SW480 (cell line): ENCODE measurements around the gene GLB1L2.

ENCODE experiments used
- DNase-seq: peaks from one replicate; pipeline ENCODE4 v3.0.0-alpha.2; 2016; ENCODE audit warnings: low spot score

Gene GLB1L2

GRCh38 chr11:134367781-134368180, 36.0 kb downstream of the GLB1L2 start:
- DNase-seq, result no peak

DNA sequence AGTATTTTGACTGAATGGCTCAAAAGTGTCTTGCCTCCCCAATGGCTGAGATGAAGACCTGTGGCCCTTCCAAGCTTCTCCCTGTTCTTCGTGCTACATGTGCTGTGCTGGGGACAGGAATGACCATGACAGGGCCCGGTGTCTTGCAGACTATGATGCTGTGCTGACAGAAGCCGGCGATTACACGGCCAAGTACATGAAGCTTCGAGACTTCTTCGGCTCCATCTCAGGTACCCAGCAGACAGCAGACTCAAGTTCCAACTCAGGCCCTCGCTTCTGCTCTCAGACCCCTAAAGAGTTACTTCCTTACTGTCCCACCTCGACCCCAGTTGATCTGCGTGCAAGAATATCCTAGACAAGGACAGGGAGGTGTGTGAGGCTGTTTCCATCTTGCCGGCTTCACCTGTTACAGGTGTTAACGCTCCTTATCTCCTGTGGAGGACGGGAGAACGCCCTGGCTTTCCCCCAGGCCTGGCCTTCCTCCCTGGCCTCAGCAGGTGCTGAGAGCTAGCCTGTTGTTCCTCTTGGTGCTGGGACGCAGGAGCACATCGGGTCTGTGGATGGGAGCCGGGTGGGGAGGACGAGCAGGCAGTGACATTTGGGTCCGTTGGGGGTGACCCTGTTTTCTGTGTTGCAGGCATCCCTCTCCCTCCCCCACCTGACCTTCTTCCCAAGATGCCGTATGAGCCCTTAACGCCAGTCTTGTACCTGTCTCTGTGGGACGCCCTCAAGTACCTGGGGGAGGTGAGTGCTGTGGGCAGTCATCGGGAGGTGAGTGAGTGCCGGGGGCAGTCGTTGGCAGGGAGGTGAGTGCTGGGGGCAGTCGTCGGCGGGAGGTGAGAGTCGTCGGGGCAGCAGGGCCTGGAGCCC, 38.1 kb downstream of the GLB1L2 start:
- DNase-seq, result no peak

DNA sequence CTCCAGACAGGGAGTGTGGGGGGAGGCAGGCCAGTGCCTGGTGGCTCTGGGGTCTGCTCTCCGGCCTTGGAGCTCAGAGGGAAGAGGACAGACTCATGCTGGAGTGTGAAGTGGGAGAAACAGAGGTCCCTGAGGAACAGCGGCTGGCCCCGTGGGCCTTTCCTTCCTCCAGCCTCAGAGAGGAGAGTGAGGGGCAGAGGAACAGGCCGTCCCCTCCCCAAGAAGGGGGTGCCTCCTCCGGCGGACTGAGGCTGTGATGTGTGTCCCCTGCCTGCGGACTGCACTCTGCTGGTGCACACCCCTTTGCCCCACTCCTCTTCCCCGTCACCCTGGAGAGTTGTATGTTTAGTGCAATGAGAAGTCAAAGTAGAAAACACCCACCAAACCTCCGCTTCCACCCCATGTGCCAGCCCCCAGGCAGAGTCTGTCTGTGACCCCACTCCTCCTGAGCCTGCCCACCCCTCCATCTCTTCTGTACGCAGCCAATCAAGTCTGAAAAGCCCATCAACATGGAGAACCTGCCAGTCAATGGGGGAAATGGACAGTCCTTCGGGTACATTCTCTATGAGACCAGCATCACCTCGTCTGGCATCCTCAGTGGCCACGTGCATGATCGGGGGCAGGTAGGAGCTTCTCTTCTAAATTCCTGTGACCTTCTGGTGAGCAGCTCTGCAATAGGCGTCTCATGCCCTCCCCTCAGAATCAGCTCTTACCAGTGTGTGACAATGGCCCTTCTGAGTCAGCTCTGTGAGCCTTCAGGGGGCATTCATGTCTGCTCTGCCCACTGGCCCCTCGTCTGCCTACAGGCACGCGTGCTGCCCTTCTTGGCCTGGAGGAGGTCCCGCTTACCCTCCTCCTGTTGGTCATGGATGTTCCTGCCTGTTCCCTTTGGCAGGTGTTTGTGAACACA, 39.0 kb downstream of the GLB1L2 start:
- DNase-seq, result no peak

DNA sequence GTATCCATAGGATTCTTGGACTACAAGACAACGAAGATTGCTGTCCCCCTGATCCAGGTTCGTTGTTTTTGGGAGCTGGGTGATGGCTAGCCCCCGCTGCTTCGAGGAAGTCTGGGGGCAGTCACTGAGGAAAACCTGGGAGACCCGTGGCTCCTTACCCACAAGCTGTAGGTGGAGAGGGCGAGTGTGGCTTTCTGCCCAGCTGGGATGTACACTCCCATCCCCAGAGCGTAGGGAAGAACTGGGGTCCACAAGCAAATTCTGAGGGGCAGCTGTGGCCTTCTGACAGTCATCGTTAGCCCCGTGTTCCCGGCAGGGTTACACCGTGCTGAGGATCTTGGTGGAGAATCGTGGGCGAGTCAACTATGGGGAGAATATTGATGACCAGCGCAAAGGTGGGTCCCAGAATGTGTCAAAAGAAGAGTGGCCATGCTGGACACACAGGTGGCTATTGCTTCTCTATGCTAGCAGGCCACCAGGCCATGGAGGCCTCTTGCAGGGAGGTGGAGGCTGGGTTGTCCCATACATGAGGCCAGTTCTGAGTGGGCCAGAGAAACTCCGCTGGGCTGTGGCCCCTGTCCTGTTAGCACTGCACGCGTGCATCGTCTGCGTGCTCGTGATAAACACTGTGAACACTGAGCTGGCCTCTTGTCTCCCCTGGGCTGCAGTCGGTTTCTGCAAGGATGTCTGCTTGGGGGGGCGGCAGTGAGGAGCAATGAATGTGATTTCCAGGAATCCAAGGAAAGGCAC, 39.8 kb downstream of the GLB1L2 start:
- DNase-seq, result no peak

GRCh38 chr11:134372536-134372935, 40.7 kb downstream of the GLB1L2 start:
- DNase-seq, result no peak

DNA sequence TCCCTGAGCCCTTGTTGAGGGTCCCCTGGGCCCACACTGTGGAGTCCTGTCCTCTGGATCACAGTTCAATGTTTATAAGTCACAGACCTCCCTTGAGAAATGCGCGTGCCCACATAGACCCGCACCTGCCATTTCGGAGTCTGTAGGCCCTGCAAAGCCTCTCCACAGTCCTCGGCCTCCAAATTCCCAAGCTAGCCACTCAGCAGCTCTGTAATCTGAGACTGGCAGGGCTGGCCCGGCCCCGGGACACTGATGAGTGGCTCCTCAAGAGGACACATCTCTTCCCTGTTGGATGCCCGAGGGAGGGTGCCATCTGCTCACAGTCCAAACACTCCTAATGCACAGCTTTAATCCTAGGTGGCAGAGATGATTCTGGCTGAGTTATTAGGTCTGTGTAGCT, 41.2 kb downstream of the GLB1L2 start:
- no peak for DNase-seq

GRCh38 chr11:134373591-134374052, 41.8 kb downstream of the GLB1L2 start:
- no peak for DNase-seq

DNA sequence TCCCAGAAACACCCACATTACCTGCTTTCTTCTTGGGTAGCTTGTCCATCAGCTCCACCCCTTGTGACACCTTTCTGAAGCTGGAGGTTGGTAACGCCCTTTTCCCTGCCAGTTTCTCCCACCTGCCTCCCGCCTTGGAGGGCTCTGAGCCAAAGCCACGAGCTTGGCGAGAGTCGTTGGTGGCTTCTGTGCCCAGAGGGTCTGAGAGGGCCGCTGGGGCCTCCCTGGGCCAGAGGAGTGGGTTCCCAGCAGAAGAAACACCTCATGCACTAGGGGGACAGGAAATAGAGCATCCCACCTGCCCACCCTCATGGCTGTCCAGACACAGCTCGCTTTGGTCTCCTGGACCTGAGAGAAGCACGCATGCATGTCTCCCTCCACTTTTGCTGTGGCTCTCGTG, 42.4 kb downstream of the GLB1L2 start:
- no peak for DNase-seq

DNA sequence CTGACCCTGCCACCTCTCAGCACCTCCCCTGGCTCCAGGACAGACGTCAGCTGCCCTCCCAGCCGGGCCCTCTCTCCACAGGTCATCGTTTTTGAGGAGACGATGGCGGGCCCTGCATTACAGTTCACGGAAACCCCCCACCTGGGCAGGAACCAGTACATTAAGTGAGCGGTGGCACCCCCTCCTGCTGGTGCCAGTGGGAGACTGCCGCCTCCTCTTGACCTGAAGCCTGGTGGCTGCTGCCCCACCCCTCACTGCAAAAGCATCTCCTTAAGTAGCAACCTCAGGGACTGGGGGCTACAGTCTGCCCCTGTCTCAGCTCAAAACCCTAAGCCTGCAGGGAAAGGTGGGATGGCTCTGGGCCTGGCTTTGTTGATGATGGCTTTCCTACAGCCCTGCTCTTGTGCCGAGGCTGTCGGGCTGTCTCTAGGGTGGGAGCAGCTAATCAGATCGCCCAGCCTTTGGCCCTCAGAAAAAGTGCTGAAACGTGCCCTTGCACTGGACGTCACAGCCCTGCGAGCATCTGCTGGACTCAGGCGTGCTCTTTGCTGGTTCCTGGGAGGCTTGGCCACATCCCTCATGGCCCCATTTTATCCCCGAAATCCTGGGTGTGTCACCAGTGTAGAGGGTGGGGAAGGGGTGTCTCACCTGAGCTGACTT, 43.2 kb downstream of the GLB1L2 start:
- DNase-seq, result no peak

DNA sequence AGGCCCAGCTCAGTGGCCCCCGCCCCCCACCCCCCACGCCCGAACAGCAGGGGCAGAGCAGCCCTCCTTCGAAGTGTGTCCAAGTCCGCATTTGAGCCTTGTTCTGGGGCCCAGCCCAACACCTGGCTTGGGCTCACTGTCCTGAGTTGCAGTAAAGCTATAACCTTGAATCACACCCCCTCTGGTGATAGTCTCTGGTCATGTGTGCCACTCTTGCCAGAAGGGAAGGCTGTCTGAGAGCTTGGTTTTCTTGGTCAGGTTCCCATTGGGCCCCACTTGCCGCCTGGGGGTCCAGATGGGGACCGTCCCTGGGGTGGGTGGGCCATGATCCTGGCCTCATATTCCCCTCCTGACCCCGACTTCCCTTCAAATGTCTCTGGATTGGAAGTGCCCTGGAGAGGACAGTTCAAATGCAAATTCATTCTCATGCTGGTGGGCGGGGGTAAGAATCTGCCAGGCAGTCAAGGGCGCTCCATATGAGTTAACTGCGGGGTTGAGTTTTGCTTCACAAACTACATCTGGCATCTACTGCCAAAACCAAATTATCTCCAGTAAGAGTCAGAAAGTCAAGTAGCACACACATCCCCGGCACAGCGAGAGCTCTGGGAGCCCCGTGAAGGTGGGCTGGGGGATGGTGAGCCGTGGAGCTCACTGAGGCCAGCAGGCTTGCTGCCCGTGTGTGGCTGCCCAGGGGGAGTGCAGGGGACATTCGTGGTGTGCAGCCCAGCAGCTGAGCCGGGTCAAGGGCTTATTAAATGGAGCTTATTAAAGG, 44.5 kb downstream of the GLB1L2 start:
- DNase-seq, result no peak

DNA sequence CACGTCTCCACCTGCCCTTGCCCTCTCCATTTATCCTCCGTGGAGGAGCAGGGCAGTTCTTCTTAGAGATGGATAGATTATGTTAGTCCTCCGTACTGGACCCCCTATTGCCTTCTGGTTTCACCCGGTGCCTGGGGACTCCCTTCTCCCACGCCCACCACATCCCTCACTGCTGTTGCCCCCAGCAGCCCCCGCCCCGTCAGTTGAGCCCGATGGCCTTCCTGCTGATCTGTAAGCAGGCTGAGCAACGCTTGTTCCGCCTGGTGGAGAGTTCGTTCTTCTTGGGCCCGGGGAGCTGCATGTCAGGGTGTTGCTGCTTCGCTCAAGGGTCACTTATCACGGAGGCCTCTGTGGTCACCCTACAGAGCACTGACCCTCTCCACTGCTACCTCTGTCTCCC, 46.1 kb downstream of the GLB1L2 start:
- DNase-seq, result no peak

- no peak for DNase-seq
These were observed 47.5 kb downstream of the GLB1L2 start for GRCh38 chr11:134379241-134379640.

DNA sequence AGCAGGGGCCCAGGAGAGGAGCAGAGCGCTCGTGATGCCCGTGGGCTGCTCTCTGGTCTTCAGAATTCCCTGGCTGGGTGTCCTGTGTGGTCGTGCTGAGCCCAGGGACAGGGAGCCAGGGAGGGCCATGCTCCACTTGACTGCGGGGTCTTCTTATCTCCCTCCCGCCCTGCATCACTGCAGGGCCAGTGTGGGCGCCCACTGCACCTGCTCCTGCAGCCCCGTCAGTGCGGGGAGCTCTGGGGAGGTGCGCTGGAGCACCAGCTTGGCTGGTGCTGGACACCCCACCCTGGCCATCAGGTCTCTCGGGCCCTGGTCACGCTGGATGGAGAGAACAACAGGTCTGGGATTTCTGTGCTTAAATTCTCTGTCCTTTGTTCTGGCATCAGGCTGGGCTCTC, 48.4 kb downstream of the GLB1L2 start:
- DNase-seq, result no peak

DNA sequence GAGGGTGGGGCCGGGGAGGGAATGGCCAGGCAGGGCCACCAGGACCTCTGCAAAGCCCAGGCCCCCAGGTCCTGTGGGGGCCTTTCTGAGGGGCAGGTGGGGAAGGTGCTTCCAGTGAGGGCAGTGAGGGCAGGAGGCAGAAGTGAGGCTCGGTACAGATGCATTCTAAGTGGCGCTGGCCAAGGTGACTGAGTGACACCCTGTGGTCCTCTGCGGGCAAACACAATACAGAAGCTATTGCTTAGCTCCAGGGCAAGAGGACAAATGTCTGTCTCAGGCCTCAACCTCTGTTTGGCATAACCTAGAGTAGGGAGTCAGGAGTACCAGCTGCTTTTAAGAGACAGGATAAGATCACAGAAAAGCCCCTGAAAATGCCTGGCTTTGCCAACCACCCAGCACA, 49.0 kb downstream of the GLB1L2 start:
- peak; percentile 9 for DNase-seq

DNA sequence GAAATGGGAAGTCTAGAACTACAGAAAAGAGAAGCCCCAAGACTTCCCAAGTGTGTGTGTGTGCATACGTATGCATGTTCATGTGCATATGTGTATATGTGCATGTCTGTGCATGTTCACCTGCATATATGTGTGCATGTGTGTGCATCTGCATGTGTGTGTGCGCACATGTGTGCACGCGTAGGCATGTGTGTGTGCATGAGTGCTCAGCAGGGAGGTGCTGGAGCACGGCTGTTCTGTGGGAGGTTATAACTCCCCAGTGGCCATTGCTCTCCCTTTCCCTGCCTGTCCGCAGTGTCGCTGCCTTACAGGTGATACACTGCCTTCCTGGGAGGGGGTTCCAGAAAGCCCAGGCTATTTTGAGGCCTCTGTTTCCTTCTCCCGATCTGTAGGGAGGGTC, 50.5 kb downstream of the GLB1L2 start:
- DNase-seq, result no peak

GRCh38 chr11:134382830-134383229, 51.0 kb downstream of the GLB1L2 start:
- DNase-seq, result no peak

GRCh38 chr11:134383576-134384221, 51.9 kb downstream of the GLB1L2 start:
- no peak for DNase-seq

DNA sequence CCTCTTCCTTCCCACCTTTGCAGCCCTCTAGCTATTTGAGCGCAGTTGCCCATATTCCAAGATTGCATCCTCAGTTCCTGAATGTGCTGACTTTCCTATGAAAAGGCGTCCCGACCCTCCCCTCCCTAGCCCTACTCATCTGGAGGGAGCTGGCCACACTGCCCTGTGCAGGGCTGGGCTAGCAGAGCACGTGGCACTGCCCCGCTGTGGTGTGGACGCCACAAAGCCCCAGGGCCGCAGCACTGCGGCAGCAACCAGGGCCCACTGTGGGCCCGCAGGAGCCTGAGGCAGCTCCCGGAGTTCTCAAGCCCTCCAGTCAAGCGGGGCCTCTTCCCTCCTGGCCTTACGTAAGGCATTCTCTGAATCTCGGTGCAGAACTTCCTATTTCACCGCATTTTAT, 52.6 kb downstream of the GLB1L2 start:
- no peak for DNase-seq

DNA sequence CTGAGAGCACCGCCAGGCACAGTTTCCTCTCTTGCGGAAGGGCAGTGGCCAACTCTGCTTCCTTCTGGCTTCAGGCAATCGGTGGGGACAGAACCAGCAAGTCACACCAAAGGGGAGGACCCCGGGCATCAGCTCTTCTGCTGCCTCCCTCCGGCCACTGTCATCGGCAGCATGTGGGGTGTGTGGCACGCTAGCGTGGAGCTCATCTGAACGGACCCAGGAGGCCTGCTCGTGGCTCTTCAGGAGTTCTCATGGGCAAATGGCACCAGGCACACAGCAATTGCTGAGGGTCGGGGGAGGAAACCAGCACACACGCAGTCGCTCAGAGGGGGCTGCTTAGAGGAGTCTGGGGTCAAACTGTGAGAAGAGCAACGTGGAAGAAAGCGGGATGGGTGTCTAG, 53.4 kb downstream of the GLB1L2 start:
- no peak for DNase-seq

DNA sequence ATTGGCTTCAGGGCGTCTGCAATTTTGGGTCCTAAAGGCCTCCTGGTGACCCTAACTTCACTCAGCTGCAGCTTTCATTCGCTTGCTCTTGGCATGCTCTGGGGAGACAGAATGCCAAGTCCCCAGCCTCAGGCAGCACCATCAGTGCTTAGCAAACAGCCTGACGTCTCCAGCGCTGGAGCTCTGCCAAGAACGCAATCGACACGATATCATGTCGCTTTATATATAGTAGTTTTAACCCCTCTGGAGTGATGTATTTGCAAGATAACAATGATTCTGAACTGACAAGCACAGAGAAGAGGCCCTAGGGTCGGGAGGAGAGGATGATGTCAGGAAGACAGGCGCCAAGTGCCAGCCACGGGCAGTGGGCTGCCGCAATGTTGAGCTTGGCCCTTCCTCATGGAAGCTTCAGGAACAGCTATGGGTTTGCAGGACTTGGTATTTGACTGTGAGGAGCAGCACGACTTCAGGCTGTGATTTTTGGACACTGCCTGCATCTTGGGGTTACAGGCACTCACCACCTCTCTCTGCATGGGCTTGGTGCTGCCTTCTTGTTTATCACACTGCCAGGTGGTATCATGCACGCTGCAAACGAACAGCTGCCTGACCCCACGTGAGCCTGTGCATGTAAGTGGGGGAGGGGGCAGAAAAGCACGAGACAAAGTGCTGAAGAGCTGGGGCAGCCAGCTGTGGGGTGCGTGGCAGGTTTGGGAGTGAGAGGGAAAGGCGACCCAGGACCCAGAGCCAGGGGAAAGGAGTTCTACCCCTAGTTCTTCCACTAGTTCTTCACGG, 54.2 kb downstream of the GLB1L2 start:
- DNase-seq, result no peak
